GM12875 (cell line): ENCODE results near the gene TGFBR3.

Experiments used
- H3K4me3 ChIP-seq: one replicate; pipeline ENCODE4 v1.5.1; 2011; ENCODE audit warnings: low read depth, low read length, control low read depth
- CTCF ChIP-seq: IDR thresholded peaks from 2 replicates; pipeline ENCODE4 v1.5.1; 2011; ENCODE audit warnings: low read depth, mild to moderate bottlenecking, control low read depth, inconsistent platforms, low read length, moderate library complexity, borderline replicate concordance; ENCODE audit not compliant: insufficient read depth

The TGFBR3 gene

GRCh38 chr1:91801496-91802115 is 84.3 kb downstream of the TGFBR3 start:
- TF ChIP-seq CTCF, result no peak
- H3K4me3 ChIP-seq, result no peak overlapping the region

GRCh38 chr1:91799863-91800262 is 86.1 kb downstream of the TGFBR3 start:
- no peak for TF ChIP-seq CTCF
- no peak overlapping the region for H3K4me3 ChIP-seq

GRCh38 chr1:91799159-91799558 is 86.8 kb downstream of the TGFBR3 start:
- no peak for TF ChIP-seq CTCF
- no peak overlapping the region for H3K4me3 ChIP-seq

GRCh38 chr1:91798740-91799139 is 87.2 kb downstream of the TGFBR3 start:
- TF ChIP-seq CTCF, result no peak
- H3K4me3 ChIP-seq, result no peak overlapping the region

- TF ChIP-seq CTCF, result no peak
- no peak overlapping the region for H3K4me3 ChIP-seq
Measured at GRCh38 chr1:91798241-91798648, 87.7 kb downstream of the TGFBR3 start.

- no peak for TF ChIP-seq CTCF
- no peak overlapping the region for H3K4me3 ChIP-seq
Measured at GRCh38 chr1:91797164-91797563, 88.8 kb downstream of the TGFBR3 start.

GRCh38 chr1:91796390-91796654 is 89.6 kb downstream of the TGFBR3 start:
- no peak for TF ChIP-seq CTCF
- H3K4me3 ChIP-seq, result no peak overlapping the region
